PFSK-1 (cell line): ENCODE measurements around the gene GSE1.

Source experiments
- FOXP2 ChIP-seq: optimal IDR thresholded peaks from 2 replicates; pipeline ENCODE3; 2011; ENCODE audit warnings: borderline replicate concordance, control low read depth, inconsistent platforms; ENCODE audit not compliant: insufficient read depth; ENCODE audit errors: extremely low read length, extremely low read depth
- POLR2AphosphoS5 ChIP-seq: IDR thresholded peaks from 2 replicates; pipeline ENCODE4 v1.6.1; 2012; ENCODE audit warnings: low read depth, mild to moderate bottlenecking, control low read depth, low read length, moderate library complexity
- SIN3A ChIP-seq: IDR thresholded peaks from 2 replicates; pipeline ENCODE4 v1.6.1; 2012; ENCODE audit warnings: mild to moderate bottlenecking, low read length, moderate library complexity, borderline replicate concordance; ENCODE audit not compliant: insufficient read depth
- TAF1 ChIP-seq: IDR thresholded peaks from 2 replicates; pipeline ENCODE4 v1.6.1; 2012; ENCODE audit warnings: low read length, control low read depth, borderline replicate concordance; ENCODE audit not compliant: insufficient read depth
- TF ChIP-seq, protein P1 (sequence below), 2 experiments: IDR thresholded peaks; 2 replicates each; pipeline versions ENCODE4 v1.6.1 to v1.8.0; 2011 to 2012; ENCODE audit warnings: low read depth in 2 of 2, low read length in 2 of 2, control low read depth in 1 of 2, inconsistent platforms in 1 of 2, mild to moderate bottlenecking in 1 of 2, moderate library complexity in 1 of 2; ENCODE audit not compliant: insufficient read depth in 1 of 2

Gene GSE1

DNA sequence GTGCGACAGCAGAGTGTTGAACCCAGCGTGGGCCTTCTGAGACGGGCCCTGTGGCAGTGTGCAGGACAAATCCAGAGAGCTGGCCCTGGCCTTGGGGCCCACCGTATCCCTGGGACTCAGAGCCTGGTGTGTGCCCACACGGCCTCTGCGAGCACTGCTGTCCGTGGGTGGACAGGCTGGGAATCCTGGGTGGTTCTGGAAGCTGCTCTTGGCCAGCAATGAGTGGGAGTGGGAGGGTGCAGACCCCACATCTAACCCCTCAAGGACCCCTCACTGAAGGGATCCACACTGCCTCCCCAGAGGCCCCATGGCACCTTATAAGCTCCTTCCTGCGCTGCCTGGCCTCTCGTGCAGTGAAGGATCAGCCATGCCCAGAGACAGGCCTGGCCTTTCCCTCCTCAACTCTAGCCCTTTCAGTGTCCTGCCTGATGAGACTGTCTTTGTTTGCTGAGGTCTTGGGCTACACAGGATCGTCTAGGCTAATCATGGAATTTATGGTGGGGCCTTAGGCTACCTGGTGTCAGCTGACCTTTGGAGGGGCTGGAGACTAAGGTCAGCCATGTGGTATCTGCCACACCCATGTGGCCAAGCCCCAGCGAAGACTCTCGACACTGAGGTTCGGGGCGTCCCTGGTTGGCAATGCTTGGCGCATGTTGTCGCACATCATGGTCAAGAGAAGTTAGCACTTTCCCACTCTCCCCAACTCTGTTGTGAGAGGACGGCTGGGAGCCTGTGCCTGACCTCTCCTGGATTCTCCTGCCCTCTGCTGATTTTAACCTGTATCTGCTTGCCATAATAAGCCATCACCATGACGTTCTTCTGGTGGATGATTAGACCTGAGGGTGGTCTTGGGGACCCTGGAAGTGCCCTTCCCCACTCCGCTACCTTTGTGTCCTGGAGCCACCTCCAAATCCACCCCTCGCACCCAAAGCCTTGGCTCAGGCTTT is 92.1 kb downstream of the GSE1 start:
- TF ChIP-seq FOXP2 = no peak
- TF ChIP-seq SIN3A = no peak
- TF ChIP-seq POLR2AphosphoS5 = no peak
- no peak for TF ChIP-seq TAF1
- TF ChIP-seq, protein P1, sequence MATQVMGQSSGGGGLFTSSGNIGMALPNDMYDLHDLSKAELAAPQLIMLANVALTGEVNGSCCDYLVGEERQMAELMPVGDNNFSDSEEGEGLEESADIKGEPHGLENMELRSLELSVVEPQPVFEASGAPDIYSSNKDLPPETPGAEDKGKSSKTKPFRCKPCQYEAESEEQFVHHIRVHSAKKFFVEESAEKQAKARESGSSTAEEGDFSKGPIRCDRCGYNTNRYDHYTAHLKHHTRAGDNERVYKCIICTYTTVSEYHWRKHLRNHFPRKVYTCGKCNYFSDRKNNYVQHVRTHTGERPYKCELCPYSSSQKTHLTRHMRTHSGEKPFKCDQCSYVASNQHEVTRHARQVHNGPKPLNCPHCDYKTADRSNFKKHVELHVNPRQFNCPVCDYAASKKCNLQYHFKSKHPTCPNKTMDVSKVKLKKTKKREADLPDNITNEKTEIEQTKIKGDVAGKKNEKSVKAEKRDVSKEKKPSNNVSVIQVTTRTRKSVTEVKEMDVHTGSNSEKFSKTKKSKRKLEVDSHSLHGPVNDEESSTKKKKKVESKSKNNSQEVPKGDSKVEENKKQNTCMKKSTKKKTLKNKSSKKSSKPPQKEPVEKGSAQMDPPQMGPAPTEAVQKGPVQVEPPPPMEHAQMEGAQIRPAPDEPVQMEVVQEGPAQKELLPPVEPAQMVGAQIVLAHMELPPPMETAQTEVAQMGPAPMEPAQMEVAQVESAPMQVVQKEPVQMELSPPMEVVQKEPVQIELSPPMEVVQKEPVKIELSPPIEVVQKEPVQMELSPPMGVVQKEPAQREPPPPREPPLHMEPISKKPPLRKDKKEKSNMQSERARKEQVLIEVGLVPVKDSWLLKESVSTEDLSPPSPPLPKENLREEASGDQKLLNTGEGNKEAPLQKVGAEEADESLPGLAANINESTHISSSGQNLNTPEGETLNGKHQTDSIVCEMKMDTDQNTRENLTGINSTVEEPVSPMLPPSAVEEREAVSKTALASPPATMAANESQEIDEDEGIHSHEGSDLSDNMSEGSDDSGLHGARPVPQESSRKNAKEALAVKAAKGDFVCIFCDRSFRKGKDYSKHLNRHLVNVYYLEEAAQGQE (IDR thresholded peaks at IDR 0.05; ENCODE audit: insufficient read depth in 1 of 2, low read depth in 2 of 2, low read length in 2 of 2) = no peak

DNA sequence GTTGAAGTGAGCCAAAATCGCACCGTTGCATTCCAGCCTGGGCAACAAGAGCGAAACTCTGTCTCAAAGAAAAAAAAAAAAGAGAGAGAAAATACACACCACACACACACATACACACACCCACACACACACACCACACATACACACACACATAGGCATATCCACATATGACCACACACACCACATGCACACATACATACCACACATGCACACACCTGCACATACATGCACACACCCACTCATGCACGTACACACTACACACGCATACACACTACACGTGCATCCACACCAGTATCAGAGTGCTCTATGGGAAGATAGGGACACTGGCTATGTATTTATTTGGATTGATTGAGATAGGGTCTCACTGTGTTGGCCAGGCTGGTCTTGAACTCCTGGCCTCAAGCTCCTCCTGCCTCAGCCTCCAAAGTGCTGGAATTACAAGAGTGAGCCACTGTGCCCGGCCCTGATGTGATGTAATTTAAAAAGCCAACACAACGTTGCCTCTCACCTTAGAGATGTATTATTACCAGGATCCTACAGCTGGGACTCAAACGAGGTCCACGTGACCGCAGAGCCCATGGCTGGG is 93.4 kb downstream of the GSE1 start:
- TF ChIP-seq SIN3A = no peak
- no peak for TF ChIP-seq POLR2AphosphoS5
- TF ChIP-seq, protein P1 (IDR thresholded peaks at IDR 0.05; ENCODE audit: insufficient read depth in 1 of 2, low read depth in 2 of 2, low read length in 2 of 2) = no peak
- no peak for TF ChIP-seq TAF1
- no peak for TF ChIP-seq FOXP2

DNA sequence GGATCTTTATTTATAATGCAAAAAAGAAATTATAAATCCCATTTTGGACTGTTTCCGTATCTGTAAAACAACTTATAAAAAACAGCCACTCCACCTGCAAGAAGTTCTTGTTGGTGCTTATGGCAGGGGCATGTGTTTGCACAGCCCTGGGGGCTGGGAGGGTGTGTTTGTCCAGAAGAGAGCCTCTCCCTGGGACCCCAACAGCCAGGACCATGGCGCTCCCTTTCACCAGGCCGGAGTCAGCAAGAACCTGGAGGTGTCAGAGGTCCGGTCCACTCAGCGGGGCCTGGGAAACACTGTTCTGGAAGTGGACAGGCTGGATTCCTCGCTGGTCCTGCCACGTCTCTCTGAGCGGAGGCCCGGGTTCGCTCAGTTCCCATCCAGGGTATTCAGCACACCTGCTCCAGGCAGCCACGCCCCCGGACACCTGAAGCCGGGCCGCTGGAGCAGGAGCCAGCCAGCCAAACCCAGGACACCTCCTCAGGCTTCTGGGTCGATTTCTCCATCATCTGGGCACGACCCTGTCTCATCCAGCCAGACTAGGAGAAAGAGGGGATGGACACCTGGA is 94.5 kb downstream of the GSE1 start:
- TF ChIP-seq FOXP2 (no peak), TAF1 (no peak)

DNA sequence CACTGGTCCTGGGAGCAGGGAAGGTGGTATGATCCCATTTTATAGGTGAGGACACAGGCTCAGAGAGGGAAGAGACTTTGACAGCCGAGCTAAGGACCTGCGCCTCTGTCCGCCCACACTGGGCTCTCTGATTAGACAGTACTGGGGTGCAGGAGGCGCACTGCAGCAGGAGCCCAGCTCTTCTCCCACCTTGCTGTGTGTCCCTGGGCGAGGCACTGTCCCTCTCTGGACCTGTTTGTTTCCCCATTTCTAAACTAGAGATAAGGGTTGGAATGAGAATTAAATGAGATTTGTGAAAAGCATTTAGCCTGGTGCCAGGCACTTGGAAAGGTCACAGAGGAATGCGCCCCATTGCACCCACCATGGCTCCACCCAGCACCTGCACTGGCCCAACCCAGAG is 95.2 kb downstream of the GSE1 start:
- TF ChIP-seq TAF1 (no peak), FOXP2 (no peak), POLR2AphosphoS5 (no peak), SIN3A (no peak)
- TF ChIP-seq, protein P1 (IDR thresholded peaks at IDR 0.05; ENCODE audit: insufficient read depth in 1 of 2, low read depth in 2 of 2, low read length in 2 of 2) = no peak

DNA sequence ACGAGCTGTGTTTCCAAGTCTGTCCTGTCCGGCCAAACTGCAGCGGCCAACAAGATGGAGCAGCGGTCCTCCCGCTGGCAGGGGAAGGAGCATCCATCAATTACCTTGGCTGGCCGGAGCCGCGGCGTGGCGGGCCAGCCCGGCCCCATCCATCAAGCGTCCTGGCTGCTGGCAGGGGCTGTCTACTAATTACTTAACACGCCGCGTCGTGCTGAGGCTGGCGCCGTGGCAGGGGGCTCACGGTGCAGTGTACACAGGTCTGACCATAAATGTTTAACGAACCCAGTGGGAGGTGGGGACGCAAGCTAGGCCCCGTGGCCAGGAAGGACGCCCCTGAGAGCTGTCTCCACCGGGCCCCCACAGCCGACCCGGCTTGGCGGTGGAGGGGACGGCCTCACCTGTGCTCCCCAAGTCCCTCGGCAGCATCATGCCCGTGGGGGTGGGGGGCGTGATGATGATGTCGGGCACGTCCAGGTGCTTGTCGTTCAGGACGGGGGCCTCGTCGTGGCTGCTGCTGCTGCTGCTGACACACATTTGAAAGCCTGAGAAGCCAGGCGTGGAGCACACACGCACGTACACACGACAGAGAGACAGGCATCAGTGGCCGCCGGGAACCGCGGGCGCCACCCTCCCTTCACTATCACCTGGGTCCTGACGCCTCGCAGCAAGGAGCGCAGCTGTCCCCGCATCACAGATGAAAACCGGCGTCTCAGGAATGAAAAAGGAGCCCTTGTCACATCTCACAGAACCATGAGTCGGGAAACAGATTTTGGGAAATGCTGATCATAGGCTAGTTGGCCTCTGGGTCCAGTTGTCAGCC is 96.9 kb downstream of the GSE1 start:
- no peak for TF ChIP-seq TAF1
- TF ChIP-seq, protein P1 (IDR thresholded peaks at IDR 0.05; ENCODE audit: insufficient read depth in 1 of 2, low read depth in 2 of 2, low read length in 2 of 2) = no peak
- no peak for TF ChIP-seq FOXP2
- no peak for TF ChIP-seq SIN3A
- TF ChIP-seq POLR2AphosphoS5 = no peak
